PC-3 (cell line): ENCODE data around the gene CSNK1D. TPM values are rescaled to one million over a fixed set of nuclear protein-coding genes. Genes with fewer than 3 reads are reported as not detected.

ENCODE experiments used
- ATAC-seq: fragments of 200-7000 bp; cut with Tn5 transposase; 2 replicates; pipeline ENCODE4 v1.9.1; 2020; ENCODE audit warnings: mild to moderate bottlenecking, moderate library complexity
- BruUV-seq: library from RNA; stranded (reverse); fragments of 400-500 nt; replicated peaks from 2 replicates; lab custom pipeline; 2021; lab: Mats Ljungman, UMichigan
- CTCF ChIA-PET: fragments of 300-600 bp; sonication (Branson Sonifier 250); formaldehyde crosslinking; loops from one replicate; lab custom pipeline; 2022; ENCODE audit warnings: antibody characterized with exemption; lab: Charles Lee
- POLR2A ChIA-PET: fragments of 300-600 bp; sonication (Branson Sonifier 250); formaldehyde crosslinking; loops from one replicate; lab custom pipeline; 2022; ENCODE audit warnings: antibody characterized with exemption; ENCODE audit not compliant: unreplicated experiment; lab: Charles Lee
- DNase-seq: peaks from one replicate; pipeline ENCODE4 v3.0.0-alpha.2; 2015
- H2AFZ ChIP-seq: fragments of 300-600 bp; sonication (generic); 2 replicates; pipeline ENCODE4 v1.6.0; 2016; ENCODE audit warnings: antibody characterized with exemption, low read length
- H3F3A ChIP-seq: fragments of 300-600 bp; sonication (generic); one replicate; pipeline ENCODE4 v1.6.0; 2017; ENCODE audit warnings: antibody characterized with exemption, low read length, control low read depth, mild to moderate bottlenecking; ENCODE audit not compliant: unreplicated experiment
- H3K27ac ChIP-seq: fragments of 300-600 bp; sonication (generic); 2 replicates; pipeline ENCODE4 v1.5.1; 2016; ENCODE audit warnings: mild to moderate bottlenecking, low read length
- H3K27me3 ChIP-seq: fragments of 300-600 bp; sonication (generic); 2 replicates; pipeline ENCODE4 v1.6.1; 2016; ENCODE audit warnings: low read length, mixed read lengths
- H3K36me3 ChIP-seq: fragments of 300-600 bp; sonication (generic); 2 replicates; pipeline ENCODE4 v1.6.1; 2016; ENCODE audit warnings: low read depth, mixed run types, low read length, mixed read lengths
- H3K4me1 ChIP-seq: fragments of 300-600 bp; sonication (generic); 2 replicates; pipeline ENCODE4 v1.5.1; 2016; ENCODE audit warnings: low read length; ENCODE audit not compliant: insufficient read depth
- H3K4me2 ChIP-seq: fragments of 300-600 bp; sonication (generic); 2 replicates; pipeline ENCODE4 v1.6.0; 2016; ENCODE audit warnings: low read length
- H3K4me3 ChIP-seq: fragments of 300-600 bp; sonication (generic); 2 replicates; pipeline ENCODE4 v1.5.1; 2016; ENCODE audit warnings: mild to moderate bottlenecking, low read length, mixed read lengths
- H3K79me2 ChIP-seq: fragments of 300-600 bp; sonication (generic); 2 replicates; pipeline ENCODE4 v1.6.1; 2017; ENCODE audit warnings: low read length, mixed read lengths
- H3K9ac ChIP-seq: fragments of 300-600 bp; sonication (generic); 2 replicates; pipeline ENCODE4 v1.6.0; 2016; ENCODE audit warnings: mild to moderate bottlenecking, low read length
- H3K9me2 ChIP-seq: fragments of 300-600 bp; sonication (generic); replicated peaks from 2 replicates; pipeline ENCODE4 v1.6.1; 2016; ENCODE audit warnings: mixed run types, low read length, mixed read lengths
- H3K9me3 ChIP-seq: fragments of 300-600 bp; sonication (generic); 2 replicates; pipeline ENCODE4 v1.6.1; 2016; ENCODE audit warnings: low read length, mixed read lengths
- H4K20me1 ChIP-seq: fragments of 300-600 bp; sonication (generic); 2 replicates; pipeline ENCODE4 v1.6.1; 2016; ENCODE audit warnings: low read length, mixed read lengths
- EZH2 ChIP-seq: fragments of 300-600 bp; sonication (generic); IDR thresholded peaks from one replicate; pipeline ENCODE4 v1.6.1; 2017; ENCODE audit warnings: antibody characterized with exemption, mild to moderate bottlenecking, low read length; ENCODE audit not compliant: unreplicated experiment
- EZH2phosphoT487 ChIP-seq: fragments of 300-600 bp; sonication (generic); IDR thresholded peaks from 2 replicates; pipeline ENCODE4 v1.6.1; 2018; ENCODE audit warnings: mild to moderate bottlenecking, antibody characterized with exemption, low read length, borderline replicate concordance
- intact Hi-C: fragments of 100-400 bp; cut with micrococcal nuclease; formaldehyde crosslinking; loops from 2 replicates; pipeline ENCODE4 v1.9.0; 2023
- total RNA-seq: library from RNA; depleted of rRNA; stranded (reverse); fragments of >200 nt; gene quantifications from 2 replicates; pipeline ENCODE4 v1.2.3, GENCODE V29; 2014
- TF ChIP-seq, protein P1 (sequence below): fragments of 300-600 bp; sonication (generic); conservative IDR thresholded peaks from 2 replicates; pipeline ENCODE4 v1.5.1; 2017; ENCODE audit warnings: antibody characterized with exemption, low read depth, mild to moderate bottlenecking, low read length

Gene CSNK1D
- total RNA-seq, 1 experiment from 2014 or later: 58.6 TPM

DNA sequence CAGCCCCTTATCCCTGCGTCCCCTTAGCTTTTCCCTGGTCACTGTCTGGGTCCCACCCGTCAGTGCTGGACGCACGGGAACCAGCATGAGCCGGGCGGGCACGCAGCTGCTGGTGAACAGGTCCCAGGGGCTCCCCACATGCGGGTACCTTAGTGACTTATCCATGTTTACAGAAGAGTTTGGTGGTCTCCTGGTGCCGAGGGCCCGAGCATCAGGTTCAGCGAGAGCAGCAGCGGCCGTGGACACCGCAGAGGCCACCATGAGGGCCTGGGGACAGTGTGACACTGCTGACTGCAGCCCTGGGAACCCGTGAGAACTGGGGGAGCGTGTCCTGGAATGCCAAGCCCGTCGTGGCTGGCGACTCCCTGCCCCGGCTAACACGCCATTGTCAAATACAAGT, 37.4 kb upstream of the CSNK1D start:
- no peaks in the 10 kb centered on the region for H4K20me1 ChIP-seq
- intact Hi-C loops: no loop called here
- H3K36me3 ChIP-seq: no peaks in the 10 kb centered on the region
- H3K4me1 ChIP-seq: no peaks in the 10 kb centered on the region; the same call in 1 of the 2 replicates
- H3K27me3 ChIP-seq: no peaks in the 10 kb centered on the region
- H3K9ac ChIP-seq: no peak overlapping the region
- no peaks in the 10 kb centered on the region for H3K79me2 ChIP-seq
- BruUV-seq: no TSS peak
- CTCF ChIA-PET: no interaction called here
- ATAC-seq (no peak), DNase-seq (no peak)
- H2AFZ ChIP-seq: no peak overlapping the region
- TF ChIP-seq, protein P1, sequence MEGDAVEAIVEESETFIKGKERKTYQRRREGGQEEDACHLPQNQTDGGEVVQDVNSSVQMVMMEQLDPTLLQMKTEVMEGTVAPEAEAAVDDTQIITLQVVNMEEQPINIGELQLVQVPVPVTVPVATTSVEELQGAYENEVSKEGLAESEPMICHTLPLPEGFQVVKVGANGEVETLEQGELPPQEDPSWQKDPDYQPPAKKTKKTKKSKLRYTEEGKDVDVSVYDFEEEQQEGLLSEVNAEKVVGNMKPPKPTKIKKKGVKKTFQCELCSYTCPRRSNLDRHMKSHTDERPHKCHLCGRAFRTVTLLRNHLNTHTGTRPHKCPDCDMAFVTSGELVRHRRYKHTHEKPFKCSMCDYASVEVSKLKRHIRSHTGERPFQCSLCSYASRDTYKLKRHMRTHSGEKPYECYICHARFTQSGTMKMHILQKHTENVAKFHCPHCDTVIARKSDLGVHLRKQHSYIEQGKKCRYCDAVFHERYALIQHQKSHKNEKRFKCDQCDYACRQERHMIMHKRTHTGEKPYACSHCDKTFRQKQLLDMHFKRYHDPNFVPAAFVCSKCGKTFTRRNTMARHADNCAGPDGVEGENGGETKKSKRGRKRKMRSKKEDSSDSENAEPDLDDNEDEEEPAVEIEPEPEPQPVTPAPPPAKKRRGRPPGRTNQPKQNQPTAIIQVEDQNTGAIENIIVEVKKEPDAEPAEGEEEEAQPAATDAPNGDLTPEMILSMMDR: no peak
- TF ChIP-seq EZH2phosphoT487: no peak
- no peak for TF ChIP-seq EZH2
- no peaks in the 10 kb centered on the region for H3K9me3 ChIP-seq
- H3K9me2 ChIP-seq: no peaks in the 10 kb centered on the region
- H3K4me3 ChIP-seq: no peak overlapping the region
- H3K27ac ChIP-seq: no peak overlapping the region
- no peaks in the 10 kb centered on the region for H3F3A ChIP-seq
- no peak overlapping the region for H3K4me2 ChIP-seq
- POLR2A ChIA-PET: no interaction called here

DNA sequence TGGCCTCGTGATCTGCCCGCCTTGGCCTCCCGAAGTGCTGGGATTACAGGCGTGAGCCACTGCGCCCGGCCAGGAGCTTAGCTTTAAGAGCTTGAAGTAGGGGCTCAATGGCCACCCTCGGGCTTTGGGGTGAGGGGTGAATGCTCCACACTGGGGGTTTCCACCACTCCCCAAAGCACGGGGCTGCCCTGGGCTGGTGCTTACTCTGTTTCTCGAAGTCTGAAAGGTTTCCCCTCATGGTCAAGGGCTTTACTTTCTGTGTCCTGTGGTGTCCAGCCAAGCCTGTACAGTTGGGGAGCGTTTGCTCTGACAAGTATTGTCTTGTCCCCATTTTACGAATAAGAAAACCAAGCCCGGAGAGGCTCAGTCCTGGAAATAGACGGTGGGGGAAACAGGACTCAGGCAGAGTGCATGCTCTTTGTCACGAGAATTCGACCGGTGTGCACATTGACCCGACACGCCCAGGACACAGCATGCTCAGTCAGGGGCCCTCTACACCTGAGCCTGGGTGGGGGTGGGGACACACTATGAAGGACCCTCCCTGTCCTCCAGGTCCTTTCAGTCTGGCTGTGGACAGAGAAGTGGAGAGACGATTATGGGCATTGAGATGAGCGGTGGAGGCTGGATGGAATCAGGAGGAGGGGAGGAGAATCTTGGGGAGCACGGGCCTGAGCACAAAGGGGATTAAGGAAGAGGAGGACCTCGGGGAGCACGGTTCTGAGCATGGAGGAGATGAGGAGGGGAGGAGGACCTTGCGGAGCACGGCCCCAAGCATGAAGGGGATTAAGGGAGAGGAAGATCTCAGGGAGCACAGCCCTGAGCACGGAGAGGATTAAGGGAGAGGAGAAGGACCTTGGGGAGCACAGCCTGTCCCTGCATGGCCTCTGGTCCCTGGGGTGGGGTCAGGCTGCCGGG, 36.4 kb upstream of the CSNK1D start:
- H3K4me3 ChIP-seq: no peak overlapping the region
- no peaks in the 10 kb centered on the region for H3K9me3 ChIP-seq
- no TSS peak for BruUV-seq
- ATAC-seq (no peak), DNase-seq (no peak)
- H3K27me3 ChIP-seq: no peaks in the 10 kb centered on the region
- no peaks in the 10 kb centered on the region for H3K9me2 ChIP-seq
- no peak overlapping the region for H2AFZ ChIP-seq
- intact Hi-C loops: no loop called here
- no peak for TF ChIP-seq EZH2phosphoT487
- CTCF ChIA-PET: no interaction called here
- H3K4me1 ChIP-seq: no peaks in the 10 kb centered on the region
- POLR2A ChIA-PET: no interaction called here
- no peak overlapping the region for H3K27ac ChIP-seq
- no peaks in the 10 kb centered on the region for H4K20me1 ChIP-seq
- no peaks in the 10 kb centered on the region for H3K36me3 ChIP-seq
- no peak overlapping the region for H3K4me2 ChIP-seq
- no peaks in the 10 kb centered on the region for H3F3A ChIP-seq
- H3K79me2 ChIP-seq: no peaks in the 10 kb centered on the region
- no peak overlapping the region for H3K9ac ChIP-seq

DNA sequence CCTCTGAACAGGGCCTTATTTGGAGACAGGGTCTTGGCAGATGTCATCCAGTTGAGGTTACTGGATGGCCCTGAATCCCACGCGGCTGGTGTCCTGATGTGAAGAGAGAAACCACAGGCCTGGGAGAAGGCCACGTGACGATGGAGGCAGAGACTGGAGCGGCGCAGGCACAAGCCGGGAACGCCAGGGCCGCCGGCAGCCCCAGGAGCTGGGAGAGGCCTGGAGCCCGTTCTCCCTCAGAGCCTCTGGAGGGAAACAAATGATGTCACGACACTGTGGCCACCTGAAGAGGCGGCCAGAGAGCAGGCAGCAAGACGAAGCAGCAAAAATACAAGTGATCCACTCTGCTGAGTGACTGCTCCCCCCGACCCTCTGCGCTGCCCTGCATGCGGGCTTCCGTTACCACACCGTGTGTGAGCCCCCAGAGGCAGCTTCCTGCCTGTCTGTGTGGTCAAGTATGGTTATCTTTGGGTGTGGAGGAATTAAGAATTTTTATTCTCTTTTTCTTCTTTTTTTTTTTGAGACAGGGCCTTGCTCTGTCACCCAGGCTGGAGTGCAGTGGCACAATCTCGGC, 32.3 kb upstream of the CSNK1D start:
- Histone ChIP-seq H3K4me1 (no peaks in the 10 kb centered on the region), H3K4me2 (no peak overlapping the region), H3K27ac (no peak overlapping the region), H3K79me2 (no peaks in the 10 kb centered on the region), H3K27me3 (no peaks in the 10 kb centered on the region), H3K36me3 (no peaks in the 10 kb centered on the region), H2AFZ (no peak overlapping the region), H3K4me3 (no peak overlapping the region), H3K9me2 (no peaks in the 10 kb centered on the region), H3K9ac (no peak overlapping the region), H4K20me1 (no peaks in the 10 kb centered on the region), H3F3A (no peaks in the 10 kb centered on the region), H3K9me3 (no peaks in the 10 kb centered on the region)
- no peak for DNase-seq
- ChIA-PET POLR2A (no interaction called here), CTCF (no interaction called here)
- ATAC-seq: no peak
- no TSS peak for BruUV-seq
- TF ChIP-seq EZH2phosphoT487 (no peak), EZH2 (no peak)
- TF ChIP-seq, protein P1: no peak
- intact Hi-C loops: no loop called here
